Islet precursor cell (in vitro differentiated cells): ENCODE results near the gene RAD21L1.

Source experiments
- DNase-seq: peaks from one replicate; pipeline ENCODE4 v3.0.0-alpha.2; 2018

Gene RAD21L1

DNA sequence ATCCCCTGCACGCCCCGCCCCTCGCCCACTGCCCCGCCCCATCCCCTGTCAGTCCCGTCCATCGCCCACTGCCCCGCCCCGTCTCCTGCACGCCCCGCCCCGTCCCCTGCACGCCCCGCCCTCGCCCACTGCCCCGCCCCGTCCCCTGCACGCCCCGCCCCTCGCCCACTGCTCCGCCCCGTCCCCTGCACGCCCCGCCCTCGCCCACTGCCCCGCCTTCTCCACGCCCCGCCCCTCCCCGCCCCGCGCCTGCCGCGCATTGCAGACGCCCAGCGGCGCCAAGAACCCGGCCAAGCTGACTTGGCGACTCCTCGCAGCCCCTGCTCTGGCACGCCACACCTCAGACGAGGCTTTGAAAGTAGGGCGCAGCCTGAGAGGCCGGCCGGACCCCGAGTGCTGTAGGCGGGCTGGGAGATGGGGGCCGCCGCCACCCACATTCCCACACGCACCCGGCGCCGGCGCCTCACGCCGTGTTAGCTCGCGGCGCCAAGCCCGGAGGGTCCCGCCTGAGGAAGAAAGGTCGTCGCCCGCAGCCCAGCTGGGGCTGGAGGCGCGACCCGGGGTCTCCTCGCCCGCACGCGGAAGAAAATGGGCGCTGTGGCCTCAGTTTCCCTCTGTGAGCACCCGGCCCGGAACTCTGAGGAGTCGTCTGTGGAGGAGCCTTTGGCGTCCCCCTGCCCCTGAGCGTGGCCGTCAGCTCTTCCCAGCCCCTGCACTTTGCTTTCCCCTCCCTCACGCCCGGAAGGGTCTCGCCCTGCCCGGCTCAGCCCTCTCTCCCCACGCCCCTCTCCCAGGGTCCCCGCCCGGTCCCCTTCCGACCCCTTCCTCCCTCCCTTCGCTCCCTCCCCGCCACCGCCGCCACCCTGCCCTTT is at the start of gene RAD21L1:
RAD21L1 (plus strand) TSS at position 262 of the 872 bp plus-strand sequence. CDS start 2,410 bp downstream, outside the sequence.
- peak; percentile 97 for DNase-seq

DNA sequence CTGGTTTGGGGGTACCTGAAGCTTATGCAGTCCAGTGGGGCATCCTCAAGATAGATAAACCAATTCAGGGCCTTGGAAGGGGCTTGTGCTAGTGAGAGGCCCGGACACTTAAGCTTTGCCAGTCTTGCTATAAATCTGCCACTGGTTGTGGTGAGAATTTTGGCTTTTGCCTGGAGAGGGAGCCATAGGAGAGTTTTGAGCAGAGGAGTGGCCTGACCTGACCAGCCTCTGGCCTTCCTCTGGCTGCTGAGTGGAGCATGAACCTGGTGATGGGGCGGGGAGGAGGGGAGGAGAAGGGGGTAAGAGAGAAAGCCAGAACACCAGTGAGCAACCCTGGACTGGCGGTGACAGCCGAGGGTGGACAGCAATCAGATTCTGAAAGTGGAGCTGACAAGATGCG is 48.2 kb upstream of the RAD21L1 start:
- peak; percentile 88 for DNase-seq

DNA sequence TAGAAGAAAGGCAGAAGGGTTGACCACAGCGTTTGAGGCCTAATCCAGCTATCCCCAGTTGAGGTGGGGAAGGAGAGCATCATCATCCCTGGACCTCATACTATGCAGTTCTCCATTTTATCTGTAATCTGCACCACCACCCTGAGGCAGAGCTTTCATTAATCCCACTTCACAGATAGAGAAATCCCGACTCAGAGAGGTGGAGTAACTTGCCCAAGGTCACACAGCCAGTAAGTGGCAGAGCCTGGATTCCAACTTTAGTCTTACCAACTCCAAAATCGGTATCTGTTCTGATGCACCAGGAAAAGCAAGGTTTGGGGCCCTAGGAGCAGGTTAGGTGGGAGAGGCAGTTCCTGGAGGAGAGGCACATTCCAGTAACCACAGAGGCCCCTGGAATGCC is 47.7 kb upstream of the RAD21L1 start:
- no peak for DNase-seq

DNA sequence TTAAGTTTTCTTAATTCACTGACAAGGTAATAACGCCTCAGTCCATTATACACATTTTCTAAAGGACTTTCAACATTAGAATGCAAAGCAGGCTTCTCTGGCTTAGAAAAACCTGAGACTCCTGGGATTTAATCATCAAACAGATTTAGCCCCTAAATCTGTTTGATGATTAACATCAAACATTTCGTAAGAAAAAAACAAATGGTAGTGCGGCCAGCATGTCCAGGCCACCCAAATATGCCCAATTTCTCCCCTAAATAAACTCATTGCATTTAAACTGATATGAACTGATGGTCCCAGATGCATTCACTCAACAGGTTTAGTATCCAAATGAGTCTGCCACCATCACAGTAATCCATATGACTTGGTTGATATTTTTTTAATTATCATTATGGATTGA is 47.2 kb upstream of the RAD21L1 start:
- no peak for DNase-seq

DNA sequence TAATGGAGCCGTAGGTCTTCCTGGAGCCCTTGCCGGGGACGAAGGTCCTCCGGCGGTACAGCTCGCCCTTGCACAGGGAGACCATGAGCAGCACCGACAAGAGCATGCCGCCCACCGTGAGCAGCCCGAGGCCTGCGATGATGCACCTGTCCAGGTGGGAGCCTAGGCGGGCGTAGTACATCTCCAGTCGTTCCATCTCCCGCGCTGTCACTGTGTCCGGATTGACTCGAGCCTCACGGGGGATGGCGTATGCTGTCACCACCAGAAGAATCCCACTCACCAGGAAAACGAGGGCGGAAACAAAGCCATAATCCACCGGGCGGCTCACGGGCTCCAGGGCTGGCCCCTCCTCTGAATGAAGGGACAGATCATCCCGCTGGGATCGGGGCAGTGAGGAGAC is 44.9 kb upstream of the RAD21L1 start:
- DNase-seq = no peak

DNA sequence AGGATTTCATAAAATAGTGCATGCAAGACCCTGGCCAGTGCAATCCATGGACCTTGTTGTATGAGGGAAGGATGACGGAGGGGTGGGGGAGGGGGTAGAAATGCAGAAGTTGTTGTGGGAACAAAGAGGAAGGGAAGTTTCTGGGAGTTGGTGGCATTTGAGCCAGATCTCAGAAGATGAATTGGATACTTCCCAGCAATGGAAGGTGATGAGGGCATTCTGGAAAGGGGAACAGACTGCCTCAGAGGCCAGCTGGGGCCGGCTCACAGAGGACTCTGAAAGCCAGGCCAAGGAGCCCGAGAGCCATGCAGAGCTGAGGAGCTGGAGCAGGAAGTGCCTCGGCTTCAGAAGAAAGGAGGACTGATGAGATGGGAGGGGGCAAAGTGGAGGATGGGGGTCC is 43.7 kb upstream of the RAD21L1 start:
- DNase-seq = no peak

DNA sequence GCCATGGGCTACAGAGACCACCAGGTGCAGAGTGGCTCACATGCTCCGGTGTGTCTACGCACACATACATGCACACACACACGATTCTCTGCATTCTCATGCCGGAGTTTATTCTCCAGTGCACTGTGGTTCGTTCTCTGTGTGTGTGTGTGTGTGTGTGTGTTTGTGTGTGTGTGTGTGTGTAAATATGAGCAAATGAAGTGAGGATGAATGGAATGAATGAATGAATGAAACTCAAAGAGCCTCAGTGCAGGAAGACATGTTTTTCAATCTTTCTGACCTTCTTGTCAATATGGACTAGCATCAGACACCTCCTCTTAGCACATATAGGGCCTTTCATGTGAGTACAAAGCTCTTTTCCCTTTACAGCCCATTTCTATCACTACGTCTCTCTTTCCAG is 42.7 kb upstream of the RAD21L1 start:
- DNase-seq = no peak

DNA sequence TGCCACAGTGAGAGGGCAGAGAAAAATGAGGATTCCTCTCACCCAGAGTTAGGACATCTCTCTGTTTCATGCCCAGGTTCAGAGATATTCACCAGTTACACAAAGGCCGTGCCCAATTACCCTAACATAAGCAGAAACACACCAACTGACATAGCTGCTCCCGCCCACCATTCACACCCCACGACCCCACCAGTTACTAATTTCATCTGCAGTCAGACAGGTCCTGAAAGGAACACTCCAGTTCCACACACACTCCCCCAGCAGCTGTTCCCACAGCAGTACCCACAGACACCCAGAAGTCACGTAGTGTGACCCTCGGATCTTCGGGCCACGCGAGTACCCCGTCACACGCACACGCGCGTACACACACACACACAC is 41.6 kb upstream of the RAD21L1 start:
- DNase-seq = no peak

DNA sequence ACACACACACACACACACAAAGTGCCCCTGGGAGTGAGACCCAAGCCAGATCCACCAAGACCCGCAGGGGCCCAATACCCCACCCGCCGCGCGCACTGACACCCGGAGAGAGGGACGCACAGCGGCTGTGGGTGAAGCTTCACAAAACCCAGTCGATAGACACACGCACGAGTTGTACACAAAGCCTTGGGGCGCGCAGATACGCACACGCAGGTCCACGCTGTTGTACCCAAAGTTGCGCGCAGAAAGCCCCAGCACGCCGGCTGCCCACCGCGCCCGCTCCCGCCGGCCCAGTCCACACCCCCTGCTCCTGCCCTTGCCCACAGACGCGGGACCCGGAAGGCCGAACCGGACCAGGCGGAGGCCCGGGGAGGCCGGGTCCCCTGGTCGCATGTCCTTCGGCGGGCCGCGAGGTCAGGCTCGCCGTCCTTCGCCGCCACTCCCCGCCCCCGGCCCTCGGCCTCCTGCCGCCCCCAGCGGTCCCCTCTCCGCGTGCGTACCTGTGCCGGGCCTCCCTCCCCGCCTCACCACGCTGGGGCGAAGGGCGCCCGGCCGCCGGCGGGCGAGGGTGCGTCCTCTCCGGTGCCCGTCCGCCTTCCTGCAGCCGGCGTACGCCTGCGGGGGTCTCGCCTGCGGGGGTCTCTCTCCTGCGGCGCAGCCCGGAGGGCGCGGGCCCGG is 41.1 kb upstream of the RAD21L1 start, which contains the start of gene TMEM74B:
TMEM74B (minus strand) TSS at position 344 of the 678 bp plus-strand sequence. CDS start 1,180 bp downstream, outside the sequence.
- no peak for DNase-seq

DNA sequence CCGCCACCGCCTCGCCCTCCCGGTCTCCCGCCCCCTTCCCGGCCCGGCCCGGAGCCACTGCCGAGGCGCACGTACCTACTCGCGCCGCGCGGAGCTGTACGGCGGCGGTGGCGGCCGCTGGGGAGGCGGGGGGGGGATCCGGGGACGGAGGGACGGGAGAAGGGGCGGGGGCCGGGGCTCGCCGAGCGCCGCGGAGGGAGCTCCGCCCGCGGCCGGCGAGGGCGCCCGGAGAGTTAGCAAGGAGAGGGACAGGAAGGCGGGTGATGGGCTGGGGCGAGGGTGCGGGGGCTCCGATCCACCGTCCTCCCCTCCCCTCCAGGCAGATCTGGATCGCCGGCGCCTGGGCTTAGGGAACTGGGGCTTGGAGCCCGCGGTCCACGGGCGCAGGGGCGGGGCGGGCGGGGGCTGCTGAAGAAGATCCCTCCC is 40.5 kb upstream of the RAD21L1 start:
- no peak for DNase-seq

DNA sequence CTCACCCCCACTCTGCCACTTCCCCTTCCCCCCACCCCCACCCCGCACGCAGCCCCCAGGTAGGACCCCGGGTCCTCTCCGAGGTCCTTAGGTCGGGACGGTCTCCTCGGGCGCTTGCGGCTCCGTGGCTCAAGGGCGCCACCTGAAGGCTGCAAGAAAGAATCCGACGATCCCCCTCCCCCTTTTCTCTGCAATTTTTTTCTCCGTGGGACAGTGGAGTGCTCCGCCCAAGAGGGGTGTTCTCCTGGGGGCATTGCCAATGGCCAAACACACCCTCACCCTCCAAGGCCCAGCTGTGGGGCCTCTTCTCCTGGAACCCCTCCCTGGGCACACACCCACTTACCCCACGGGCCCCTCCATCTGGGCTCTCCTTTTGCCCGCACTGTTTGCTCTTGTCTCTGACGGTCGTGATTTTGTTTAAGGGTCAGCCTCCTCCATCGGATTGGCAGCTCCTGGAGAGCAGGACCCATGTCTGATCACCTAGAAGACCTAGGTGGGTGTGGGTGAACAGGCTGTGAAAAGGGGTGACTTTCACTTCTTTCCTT is 40.0 kb upstream of the RAD21L1 start:
- DNase-seq = peak; percentile 77

DNA sequence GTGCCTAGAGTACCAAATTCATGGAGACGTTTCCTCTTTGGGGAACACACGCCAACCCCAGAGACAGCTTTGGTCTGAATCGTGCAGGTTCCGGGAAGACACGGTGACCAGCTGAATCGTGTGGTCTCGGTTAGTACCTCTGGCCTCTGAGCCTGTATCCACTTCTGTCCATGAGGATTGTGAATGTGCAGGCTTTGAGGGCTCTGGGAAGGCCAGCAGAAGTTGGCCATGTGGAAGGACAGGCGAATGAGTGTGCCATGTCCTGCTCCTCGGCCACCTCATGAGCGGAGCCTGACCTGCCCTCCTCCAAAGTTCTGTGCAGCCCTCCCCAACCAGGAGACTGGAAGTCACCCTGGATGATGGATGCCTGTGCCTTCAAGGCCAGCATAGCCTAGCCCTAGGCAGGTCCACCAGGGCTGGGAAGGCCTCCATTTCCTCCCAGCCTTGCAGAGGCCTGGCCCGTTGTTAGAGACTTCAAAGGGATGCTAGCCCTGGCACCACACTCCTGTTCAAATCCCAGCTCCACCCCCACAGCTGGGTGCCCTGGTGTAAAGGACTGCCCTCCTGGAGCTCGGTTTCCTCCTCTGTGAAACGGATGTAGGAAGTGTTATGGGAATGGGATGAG is 39.4 kb upstream of the RAD21L1 start:
- DNase-seq = no peak

DNA sequence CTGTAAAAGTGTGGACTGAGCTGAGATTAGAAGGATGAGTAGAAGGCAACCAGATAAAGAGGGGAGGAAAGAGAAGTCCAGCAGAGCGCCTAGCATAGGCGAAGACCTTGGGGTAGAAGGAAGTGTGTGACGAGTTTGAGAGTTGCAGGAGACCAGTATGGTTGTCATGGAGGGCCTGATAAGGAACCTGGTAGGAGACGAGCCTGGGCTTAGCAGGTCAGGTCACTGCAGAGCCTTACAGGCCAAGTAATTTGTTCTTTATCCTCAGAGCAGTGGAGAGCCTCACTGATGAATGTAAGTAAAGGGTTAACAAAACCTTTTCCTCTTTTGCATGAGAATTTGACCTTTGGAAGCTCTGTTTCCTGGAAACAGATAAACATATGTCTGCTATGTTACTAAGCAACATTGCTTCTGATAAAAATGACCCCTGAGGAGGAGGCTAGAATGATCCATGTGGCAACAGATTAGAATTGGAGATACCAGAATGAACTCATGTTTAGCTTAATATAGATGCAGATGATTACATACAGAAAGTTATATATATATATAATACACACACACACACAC is 38.2 kb upstream of the RAD21L1 start:
- no peak for DNase-seq

DNA sequence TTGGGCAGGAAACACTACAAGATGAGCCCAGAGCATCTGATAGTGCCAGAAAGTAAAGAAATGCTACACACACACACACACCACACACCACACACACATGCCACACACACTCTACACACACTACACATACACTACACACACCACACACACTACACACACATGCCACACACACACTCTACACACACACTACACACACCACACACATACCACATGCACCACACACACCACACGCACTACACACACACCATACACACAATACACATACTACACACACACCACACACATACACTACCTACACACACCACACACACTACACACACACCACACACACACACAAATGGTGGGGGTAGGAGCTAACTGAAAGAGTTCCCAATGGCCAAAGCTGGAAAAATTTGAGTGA is 37.5 kb upstream of the RAD21L1 start:
- no peak for DNase-seq

DNA sequence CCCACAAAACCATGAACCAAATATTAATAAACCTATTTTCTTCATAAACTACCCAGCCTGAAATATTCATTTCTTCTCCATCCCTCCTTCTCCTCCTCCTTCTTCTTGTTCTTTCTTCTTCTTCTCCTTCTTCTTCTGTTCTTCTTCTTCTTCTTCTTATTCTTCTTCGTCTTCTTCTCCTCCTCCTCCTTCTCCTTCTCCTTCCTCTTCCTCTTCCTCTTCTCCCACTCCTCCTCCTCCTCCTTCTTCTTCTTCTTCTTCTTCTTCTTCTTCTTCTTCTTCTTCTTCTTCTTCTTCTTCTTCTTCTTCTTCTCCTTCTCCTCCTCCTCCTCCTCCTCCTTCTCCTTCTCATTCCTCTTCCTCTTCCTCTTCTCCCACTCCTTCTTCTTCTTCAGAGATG is 36.0 kb upstream of the RAD21L1 start:
- DNase-seq = no peak

DNA sequence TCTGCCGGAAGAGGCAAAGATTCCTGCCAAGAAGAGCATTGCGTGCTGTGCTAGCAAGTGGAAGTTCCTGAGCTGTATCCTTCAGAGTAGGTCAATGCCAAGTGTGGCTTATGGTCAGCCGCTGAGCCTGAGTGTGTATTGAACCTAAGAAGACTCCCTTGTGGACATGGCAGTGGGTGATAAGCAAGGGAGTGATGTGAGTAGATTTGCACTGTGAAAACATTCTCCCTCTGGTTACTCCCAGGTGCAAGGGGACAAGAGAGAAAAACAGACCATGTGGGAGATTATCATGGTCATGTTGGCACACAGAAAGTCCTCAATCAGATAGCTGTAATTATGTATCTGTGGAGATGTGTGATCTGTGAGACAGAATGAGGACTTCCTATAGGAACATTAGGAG is 35.0 kb upstream of the RAD21L1 start:
- no peak for DNase-seq

DNA sequence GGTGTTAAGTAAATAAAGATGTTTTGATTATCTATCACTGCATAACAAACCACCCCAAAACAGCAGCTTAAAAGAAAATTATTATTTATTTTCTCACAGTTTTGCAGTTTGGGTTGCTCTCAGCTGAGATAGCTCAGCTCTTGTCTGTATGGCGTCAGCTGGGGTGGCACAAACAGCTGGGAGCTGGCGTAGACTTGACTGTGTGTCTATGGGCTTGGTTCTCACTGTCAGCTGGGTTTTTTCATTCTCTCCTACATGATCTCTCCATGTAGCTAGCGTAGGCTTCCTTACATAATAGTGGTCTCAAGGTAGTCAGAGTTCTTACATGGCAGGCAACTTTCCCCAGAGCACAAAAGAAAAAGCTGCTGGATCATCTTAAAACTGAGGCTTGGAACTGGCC is 34.5 kb upstream of the RAD21L1 start:
- DNase-seq = no peak

DNA sequence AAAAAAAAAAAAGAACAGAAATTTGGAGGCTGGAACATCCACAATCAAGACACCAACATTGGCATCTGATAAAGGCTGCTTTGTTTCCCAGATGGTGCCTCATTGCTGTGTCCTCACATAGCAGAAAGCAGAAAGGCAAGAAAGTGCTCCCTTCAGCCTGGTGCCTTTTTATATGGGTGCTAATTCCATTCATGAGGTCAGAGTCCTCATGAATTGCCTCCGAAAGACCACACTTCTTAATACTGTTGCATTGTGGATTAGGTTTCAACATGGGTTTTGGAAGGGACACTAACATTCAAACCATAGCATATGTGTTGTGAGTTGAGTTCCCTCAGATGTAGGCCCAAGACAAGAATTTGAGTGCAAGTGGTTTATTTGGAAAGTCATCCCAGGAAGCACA is 30.6 kb upstream of the RAD21L1 start:
- no peak for DNase-seq

DNA sequence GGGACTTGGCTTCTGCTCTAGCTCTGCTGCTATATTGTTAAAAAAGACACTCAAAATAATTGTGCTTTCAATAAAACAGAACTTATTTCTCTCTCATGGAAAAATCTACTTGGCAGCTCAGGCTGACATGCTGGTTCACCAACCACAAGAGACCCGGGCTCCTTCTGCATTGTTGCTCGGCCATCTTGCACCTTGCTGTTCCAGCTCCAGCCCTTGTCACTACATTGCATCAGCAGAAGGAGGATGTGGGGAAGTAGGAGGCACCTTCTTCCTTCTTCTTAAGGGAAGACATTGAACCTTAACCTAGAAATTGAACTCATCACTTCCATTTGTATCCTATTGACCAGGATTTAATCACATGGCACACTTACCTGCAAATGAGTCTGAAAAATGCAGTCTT is 29.2 kb upstream of the RAD21L1 start:
- DNase-seq = no peak

DNA sequence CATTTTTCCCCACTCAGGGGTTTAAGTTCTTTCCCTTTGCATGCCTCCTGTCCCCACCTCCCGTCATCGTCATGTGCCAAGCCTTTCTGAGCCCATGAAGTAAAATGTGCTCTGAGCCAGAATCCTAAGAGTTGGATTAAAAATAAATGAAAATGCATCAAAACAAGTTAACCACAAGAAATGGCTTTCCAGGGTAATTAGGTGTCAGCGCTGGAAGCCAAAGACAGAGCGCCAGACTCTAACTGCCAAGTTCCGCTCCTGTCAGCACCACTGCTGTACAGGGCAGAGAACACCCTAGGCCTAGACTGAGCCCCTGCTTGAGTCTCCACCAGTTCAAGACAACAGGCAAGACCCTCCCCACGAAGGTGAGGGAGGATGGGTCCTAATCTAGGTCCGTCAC is 28.0 kb upstream of the RAD21L1 start:
- DNase-seq = no peak

DNA sequence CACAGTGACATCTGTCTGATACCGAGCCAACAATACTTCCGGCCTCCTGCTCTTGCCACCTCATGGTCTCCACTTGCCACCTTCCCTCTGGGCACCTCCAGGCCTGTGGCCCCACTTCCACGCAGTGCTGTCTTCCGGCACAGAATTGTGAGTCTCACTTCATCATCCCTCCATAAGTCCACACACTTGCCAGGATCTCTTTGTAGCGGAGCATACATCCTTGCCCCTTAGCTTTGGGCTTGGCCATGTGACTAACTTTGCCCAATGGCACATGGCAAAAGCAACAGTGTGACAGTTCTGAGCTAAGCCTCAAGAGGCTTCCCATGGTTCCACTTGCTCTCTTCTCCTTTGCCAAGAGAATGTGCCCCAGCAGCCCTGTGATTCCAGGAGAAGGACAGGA is 27.1 kb upstream of the RAD21L1 start:
- no peak for DNase-seq

DNA sequence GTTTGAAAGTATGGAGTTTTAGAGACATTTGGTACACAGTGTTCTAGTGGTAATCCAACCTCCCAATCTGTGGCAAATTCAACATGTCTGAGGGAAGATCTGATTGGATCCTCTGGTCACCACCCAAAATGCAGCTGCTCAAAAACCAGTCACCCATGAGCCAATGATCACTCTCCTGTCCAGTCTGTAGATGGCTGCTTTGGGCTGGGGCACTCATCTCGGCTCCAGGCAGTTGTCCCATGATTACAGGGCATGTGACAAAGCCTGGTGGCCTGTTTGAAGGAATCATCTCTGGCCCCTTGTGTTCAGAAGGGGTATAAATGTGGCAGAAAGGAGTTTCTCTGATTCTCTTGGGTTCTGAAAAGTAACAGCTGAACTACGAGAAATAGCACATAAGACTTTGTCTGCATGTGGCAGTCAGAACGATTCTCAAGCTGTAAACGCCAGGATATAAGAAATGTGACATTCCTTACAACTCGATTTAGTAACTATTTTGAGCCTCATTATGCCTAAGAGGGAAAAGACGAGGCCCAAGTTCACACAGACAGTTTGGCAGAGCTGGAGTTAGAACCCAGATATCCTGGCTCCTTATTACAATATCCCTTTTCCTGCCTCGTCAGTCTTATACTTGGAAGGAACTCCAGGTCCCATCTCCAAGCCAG is 26.5 kb upstream of the RAD21L1 start:
- no peak for DNase-seq

DNA sequence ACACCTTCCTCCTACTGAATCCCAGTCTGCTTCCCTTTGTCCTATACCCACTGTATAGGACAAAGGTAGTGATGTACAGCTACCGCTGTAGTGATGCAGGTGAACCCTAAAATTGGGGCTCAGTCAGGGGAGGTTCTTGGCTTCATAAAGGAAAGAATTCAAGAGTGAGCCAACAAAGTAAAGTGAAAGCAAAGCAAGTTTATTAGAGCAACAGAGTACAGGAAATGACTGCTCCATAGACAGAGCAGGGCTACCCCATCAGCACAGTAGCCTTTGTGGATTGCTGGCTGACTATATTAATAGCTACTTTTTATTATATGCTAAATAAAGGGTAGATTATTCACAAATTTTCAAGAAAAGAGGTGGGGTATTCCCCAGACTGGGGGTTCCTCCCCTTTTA is 25.9 kb upstream of the RAD21L1 start:
- DNase-seq = no peak
